HUES48 (cell line): ENCODE data around the gene CRACR2B.
A peak's percentile ranks its signal among the peaks of the same experiment; 100 is the strongest.

Experiments
- H3K27ac ChIP-seq: one replicate; pipeline ENCODE4 v1.7.0; 2013; ENCODE audit warnings: low read depth, low read length, inconsistent platforms
- H3K27me3 ChIP-seq: 2 replicates; pipeline ENCODE4 v1.6.1; 2013; ENCODE audit warnings: mild to moderate bottlenecking, low read length; ENCODE audit not compliant: control insufficient read depth, insufficient read depth
- H3K36me3 ChIP-seq: 2 replicates; pipeline ENCODE4 v1.6.1; 2013; ENCODE audit warnings: low read length; ENCODE audit not compliant: control insufficient read depth, insufficient read depth
- H3K4me1 ChIP-seq: 2 replicates; pipeline ENCODE4 v1.6.1; 2013; ENCODE audit warnings: mild to moderate bottlenecking, low read length; ENCODE audit not compliant: control insufficient read depth, insufficient read depth
- H3K4me3 ChIP-seq: 2 replicates; pipeline ENCODE4 v1.5.1; 2013; ENCODE audit warnings: mild to moderate bottlenecking, low read depth, low read length
- H3K9ac ChIP-seq: 2 replicates; pipeline ENCODE4 v1.6.1; 2013; ENCODE audit warnings: mild to moderate bottlenecking, low read depth, low read length, moderate library complexity
- H3K9me3 ChIP-seq: 2 replicates; pipeline ENCODE4 v1.6.1; 2013; ENCODE audit warnings: low read length; ENCODE audit not compliant: control insufficient read depth, insufficient read depth

Gene CRACR2B

DNA sequence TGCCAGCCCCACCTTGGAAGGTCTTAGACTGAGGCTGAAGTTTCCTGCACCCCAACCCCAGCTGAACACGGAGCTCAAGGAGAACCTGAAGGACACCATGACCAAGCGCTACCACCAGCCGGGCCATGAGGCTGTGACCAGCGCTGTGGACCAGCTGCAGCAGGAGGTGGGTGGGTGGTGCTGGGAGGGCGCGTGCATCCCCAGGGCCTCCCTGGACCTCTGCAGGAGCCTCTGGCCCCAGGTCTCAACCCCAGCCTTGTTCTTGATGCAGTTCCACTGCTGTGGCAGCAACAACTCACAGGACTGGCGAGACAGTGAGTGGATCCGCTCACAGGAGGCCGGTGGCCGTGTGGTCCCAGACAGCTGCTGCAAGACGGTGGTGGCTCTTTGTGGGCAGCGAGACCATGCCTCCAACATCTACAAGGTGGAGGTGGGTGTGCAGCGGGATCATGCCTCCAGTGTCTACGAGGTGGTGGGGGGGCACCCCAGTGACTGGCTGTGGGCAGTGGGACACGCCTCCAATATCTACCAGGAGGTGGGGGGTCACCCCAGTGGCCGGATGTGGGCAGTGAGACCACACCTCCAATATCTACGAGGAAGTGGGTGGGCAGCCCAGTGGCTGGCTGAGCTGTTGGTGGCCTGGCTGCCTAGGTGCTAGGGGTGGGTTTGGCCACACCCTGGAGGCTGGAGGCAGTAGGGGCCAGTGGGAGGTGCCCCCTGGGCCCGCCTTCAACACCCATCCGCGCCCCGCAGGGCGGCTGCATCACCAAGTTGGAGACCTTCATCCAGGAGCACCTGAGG, 9.7 kb downstream of the CRACR2B start:
- Histone ChIP-seq H3K36me3 (peaks cover 47% of the 10 kb centered on the region), H3K9ac (no peak overlapping the region), H3K9me3 (no peaks in the 10 kb centered on the region), H3K27me3 (peaks cover 1% of the 10 kb centered on the region), H3K4me1 (peaks cover 12% of the 10 kb centered on the region), H3K4me3 (no peak overlapping the region), H3K27ac (no peak overlapping the region)

DNA sequence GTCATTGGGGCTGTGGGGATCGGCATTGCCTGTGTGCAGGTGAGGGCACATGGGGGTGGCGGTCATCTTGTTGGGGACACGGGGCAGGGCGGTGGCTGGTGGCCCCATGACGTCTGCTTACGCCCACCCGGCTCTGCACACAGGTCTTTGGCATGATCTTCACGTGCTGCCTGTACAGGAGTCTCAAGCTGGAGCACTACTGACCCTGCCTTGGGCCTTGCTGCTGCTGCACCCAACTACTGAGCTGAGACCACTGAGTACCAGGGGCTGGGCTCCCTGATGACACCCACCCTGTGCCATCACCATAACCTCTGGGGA, 10.2 kb downstream of the CRACR2B start:
- peaks cover 12% of the 10 kb centered on the region for H3K4me1 ChIP-seq
- no peak overlapping the region for H3K4me3 ChIP-seq
- no peaks in the 10 kb centered on the region; the same call in 1 of the 2 replicates for H3K27me3 ChIP-seq
- H3K9ac ChIP-seq, result no peak overlapping the region
- H3K27ac ChIP-seq, result no peak overlapping the region
- H3K9me3 ChIP-seq, result no peaks in the 10 kb centered on the region
- peaks cover 47% of the 10 kb centered on the region for H3K36me3 ChIP-seq

DNA sequence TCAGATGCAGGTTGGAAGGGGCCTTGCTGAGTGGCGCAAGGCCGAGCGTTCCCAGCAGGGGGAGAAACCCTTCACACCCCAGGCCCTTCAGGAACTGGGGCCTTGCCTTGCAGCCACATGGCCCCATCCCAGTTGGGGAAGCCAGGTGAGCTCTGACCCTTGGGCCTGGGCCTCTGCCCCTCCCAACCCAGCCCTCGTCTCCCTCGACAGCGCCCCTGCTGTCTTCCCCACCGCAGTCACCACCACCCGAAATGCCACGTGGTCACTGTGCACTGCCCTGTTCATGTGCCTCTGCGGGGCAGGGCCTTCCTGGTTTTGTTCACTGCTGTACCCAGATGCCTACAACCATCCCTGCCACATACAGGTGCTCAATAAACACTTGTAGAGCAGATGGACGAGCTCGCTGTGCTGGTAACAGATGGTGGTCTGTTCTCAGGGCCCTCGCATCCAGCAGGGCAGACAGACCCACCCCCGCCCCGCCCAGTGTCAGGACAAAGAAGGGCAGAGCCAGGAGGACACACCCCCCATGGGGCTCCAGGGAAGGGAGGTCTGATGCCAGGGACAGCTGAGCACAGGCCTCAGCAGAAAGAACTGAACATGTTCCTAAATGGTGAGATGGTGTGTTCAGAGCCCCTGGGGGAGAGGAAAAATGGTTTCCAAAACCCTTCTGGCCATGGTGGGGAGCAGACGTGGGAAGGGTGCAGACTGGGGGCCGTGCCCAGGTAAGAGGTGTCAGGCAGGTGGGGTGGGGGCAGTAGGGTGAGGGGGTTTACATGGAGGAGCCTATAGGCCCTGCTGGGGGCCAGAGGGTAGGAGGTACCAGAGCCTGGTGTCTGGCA, 10.9 kb downstream of the CRACR2B start:
- Histone ChIP-seq H3K4me3 (no peak overlapping the region), H3K36me3 (peaks cover 47% of the 10 kb centered on the region), H3K4me1 (peaks cover 9% of the 10 kb centered on the region), H3K27ac (peak overlapping the region; percentile 12), H3K9me3 (no peaks in the 10 kb centered on the region), H3K27me3 (no peaks in the 10 kb centered on the region; the same call in 1 of the 2 replicates), H3K9ac (no peak overlapping the region)

DNA sequence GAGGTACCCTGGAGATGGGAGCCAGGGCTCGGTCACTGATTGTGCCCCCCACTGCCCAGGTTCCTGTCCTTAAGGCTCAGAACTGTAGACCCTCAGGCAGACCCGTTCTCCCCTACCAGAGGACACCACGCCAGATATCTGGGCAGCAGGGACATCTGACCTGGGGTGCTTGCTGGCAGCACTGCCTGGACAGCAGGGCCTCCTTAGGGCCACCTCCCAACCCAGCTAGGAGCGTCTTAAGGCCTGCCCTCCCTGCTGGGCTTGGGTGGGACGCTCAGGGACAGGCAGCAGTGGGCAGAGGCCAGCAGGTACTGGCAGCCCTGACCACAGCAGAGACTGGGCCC, 11.5 kb downstream of the CRACR2B start:
- Histone ChIP-seq H3K36me3 (peaks cover 47% of the 10 kb centered on the region), H3K4me3 (no peak overlapping the region), H3K4me1 (peaks cover 6% of the 10 kb centered on the region), H3K27me3 (no peaks in the 10 kb centered on the region), H3K27ac (no peak overlapping the region), H3K9ac (no peak overlapping the region), H3K9me3 (no peaks in the 10 kb centered on the region)

DNA sequence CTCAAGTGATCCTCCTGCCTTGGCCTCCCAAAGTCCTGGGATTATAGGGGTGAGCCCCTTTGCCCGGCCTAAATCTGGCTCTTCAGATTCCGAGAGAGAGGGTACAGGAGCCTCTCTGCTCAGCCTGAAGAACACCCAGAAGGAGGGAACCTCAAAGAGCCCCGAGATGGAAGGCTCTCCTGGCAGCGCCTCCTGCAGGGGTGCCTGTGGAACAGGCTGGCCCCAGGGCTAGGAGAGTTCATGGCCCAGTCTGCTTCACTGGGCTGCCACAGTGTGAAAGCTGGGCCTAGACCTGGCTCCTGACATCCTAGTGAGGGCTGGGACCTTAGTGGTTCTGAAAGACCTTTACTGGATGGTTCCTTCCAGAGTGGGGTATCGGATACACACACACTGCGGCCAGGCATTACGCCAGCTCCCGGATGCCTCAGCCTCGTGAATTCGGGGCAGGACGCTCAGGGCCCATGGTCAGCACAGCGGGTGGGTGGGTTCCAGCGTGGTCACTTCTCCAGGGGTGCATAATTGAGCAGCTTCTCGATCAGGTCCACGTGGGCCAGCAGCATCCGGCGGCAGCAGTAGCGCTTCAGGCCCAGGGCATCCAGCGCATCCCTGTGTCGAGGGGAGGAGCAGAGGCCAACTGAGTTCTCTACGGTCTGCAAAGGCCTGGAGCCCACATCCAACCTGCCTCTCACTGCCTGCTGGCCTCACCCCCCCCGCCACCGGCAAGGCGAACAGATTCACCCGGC, 12.3 kb downstream of the CRACR2B start:
- peaks cover 47% of the 10 kb centered on the region for H3K36me3 ChIP-seq
- no peak overlapping the region for H3K27ac ChIP-seq
- no peaks in the 10 kb centered on the region for H3K9me3 ChIP-seq
- no peak overlapping the region for H3K9ac ChIP-seq
- H3K27me3 ChIP-seq, result no peaks in the 10 kb centered on the region
- H3K4me1 ChIP-seq, result peaks cover 9% of the 10 kb centered on the region
- no peak overlapping the region for H3K4me3 ChIP-seq

DNA sequence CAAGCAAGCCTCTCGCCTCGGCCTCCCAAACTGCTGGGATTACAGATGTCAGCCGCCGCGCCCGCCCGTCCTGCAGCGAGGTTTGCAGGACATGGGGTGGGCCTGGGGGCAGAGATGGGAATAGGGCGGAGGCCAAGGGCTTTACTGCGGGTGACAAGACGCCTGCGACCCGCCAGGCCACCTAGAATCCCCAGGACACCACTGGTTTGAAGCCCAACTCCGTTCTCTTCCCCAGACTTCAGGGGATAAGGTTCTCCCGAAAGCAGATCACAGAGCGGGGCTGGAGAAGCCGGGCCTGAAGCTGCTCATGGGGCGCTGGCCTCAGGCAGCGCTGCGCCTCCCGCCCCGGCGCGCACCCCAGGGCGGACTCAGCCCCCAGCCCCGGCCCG, 14.3 kb downstream of the CRACR2B start:
- Histone ChIP-seq H3K9ac (peak overlapping the region; percentile 100), H3K36me3 (peaks cover 39% of the 10 kb centered on the region), H3K27ac (peak overlapping the region; percentile 96), H3K9me3 (no peaks in the 10 kb centered on the region), H3K4me3 (peak overlapping the region; percentile 98), H3K27me3 (no peaks in the 10 kb centered on the region), H3K4me1 (peaks cover 24% of the 10 kb centered on the region)

DNA sequence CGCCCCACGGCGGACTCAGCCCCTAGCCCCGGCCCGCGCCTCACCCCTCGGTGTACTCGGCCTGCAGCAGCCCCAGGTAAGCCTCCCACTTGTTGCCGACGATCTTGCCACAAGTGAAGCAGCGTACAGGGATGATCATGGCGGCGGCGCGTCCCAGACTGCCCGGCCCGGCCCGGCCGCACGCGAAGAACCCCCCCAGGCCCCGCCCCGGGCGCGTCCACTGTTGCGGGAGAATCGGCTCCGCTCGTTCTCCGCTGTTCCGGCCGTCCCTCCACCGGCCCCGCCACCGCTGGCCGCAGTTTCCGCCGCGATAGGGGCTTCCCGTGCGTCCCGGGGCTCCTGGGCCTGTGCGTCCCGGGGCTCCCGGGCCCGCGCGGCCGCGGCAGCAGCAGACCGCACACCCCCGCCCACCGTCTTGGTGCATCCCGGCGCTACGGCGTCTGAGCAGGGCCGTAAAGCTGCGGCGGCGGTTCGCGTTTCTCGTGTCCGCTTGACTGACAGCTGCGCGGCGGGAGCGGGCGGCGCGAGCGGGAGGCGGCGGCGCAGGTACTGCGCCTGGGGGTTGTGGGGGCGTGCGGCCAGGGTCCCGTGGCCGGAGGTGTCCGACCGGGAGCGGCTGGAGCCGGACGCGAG, 14.8 kb downstream of the CRACR2B start, which contains the start of the genes POLR2L and TSPAN4:
TSS of gene POLR2L (minus strand) at position 160 of the 633 bp plus-strand sequence. CDS start at position 139, 21 bp downstream.
TSS of gene TSPAN4 (plus strand) at position 483 of the 633 bp plus-strand sequence. CDS start 7,453 bp downstream, outside the sequence.
- H3K4me1 ChIP-seq, result peaks cover 24% of the 10 kb centered on the region
- H3K4me3 ChIP-seq, result peak within 1 kb of the TSS; percentile 98
- peak within 1 kb of the TSS; percentile 100 for H3K9ac ChIP-seq
- H3K27ac ChIP-seq, result peak within 1 kb of the TSS; percentile 98
- H3K27me3 ChIP-seq, result no peaks in the 10 kb centered on the region
- peaks cover 35% of the 10 kb centered on the region for H3K36me3 ChIP-seq
- no peaks in the 10 kb centered on the region for H3K9me3 ChIP-seq

DNA sequence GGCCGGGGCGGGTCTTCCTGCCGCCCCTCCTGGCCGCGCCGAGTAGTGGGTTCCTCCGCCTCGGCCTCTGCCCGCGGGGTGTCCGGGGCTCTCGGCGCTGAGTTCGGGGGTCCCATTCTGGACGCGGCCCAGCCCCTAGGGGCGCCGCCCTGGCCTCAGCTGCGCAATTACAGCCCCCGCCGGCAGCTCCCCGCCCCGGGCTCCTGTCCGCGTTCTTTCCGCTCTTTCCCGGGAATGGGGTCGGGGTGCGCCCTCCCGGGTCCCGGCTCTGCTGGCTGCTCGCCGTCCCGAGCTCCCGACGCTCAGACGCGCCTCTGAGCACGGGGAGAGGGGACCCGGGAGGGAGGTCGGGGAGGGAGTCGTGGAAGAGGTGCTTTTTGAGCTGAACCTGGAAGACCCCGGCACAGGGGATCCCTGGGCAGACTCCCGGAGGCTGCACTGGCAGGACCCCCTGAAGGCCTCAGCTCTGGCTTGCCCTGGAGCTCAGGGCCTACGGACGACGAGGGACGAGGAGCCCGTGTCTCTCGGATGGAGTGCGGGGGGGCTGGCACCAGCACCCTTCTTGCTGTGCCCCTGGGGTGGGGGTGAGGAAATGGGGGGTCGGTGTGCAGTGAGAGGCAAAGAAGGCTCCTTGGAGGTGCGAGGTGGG, 15.5 kb downstream of the CRACR2B start:
- H3K9ac ChIP-seq, result 0 out of 2 replicates have a peak overlapping the region, but pooled peaks have one; percentile 24
- peak overlapping the region; percentile 98 for H3K27ac ChIP-seq
- H3K4me1 ChIP-seq, result peaks cover 24% of the 10 kb centered on the region
- H3K4me3 ChIP-seq, result peak overlapping the region; percentile 98
- peaks cover 28% of the 10 kb centered on the region for H3K36me3 ChIP-seq
- no peaks in the 10 kb centered on the region for H3K9me3 ChIP-seq
- H3K27me3 ChIP-seq, result no peaks in the 10 kb centered on the region

DNA sequence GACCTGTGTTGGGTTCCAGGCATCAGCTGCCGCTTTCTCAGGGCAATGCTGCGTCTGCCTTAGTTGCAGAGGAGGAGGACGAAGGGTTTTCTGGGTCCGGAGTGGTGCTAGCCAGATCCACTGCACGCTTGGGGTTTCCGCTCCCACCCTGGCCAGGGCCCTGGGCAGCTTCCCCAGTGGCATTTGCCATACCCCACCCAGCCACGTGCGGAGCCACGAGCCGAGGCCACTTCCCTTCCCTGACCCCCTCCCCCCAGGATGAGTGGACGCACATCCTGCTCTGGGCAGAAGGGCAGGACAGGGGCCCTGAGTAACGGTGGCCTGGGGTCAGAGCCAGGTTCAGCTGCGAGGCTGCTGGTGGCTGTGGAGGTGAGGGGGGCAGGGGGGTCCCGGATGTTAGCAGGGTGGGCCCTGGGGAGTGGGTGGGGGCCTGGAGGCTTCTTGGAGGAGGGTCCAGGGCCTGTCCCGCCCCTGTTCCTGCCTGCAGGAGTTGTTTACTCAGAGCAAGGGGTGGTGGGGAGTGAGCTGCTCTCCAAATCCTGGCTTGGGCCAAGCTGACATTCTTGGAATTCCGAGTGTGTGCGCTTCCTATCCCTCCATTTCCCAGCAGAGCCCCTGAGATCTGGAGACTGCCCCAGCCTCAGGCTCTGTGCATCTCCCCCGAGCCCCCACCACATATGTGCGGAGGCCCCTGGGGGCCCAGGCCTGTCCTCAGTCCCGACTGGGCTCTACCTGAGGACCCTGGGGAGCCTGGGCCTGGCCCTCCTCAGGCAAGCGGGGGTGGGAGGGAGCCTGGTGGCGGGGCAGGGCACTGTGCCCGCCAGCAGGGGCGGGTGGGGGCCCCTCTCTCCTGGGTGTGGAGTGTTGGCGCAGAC, 16.3 kb downstream of the CRACR2B start:
- peaks cover 29% of the 10 kb centered on the region for H3K4me1 ChIP-seq
- peaks cover 20% of the 10 kb centered on the region for H3K36me3 ChIP-seq
- peak overlapping the region; percentile 98 for H3K27ac ChIP-seq
- H3K27me3 ChIP-seq, result no peaks in the 10 kb centered on the region
- H3K9ac ChIP-seq, result no peak overlapping the region
- H3K9me3 ChIP-seq, result no peaks in the 10 kb centered on the region
- H3K4me3 ChIP-seq, result peak overlapping the region; percentile 98
